A673 (cell line): ENCODE data around the gene PARD6G.

Experiments
- CTCF ChIP-seq: fragments of 300-800, 200-600 bp; sonication (generic); conservative IDR thresholded peaks from 2 replicates; pipeline ENCODE4 v1.5.1; 2017; ENCODE audit warnings: low read depth, mild to moderate bottlenecking, antibody characterized with exemption, low read length, moderate library complexity, mixed read lengths
- EZH2 ChIP-seq: fragments of 200-600 bp; sonication (generic); IDR thresholded peaks from 2 replicates; pipeline ENCODE4 v1.6.1; 2017; ENCODE audit warnings: borderline replicate concordance, low read depth, mild to moderate bottlenecking, mixed read lengths, antibody characterized with exemption, low read length; ENCODE audit not compliant: poor library complexity, severe bottlenecking

- TF ChIP-seq CTCF, result no peak
- no peak for TF ChIP-seq EZH2
Observed at GRCh38 chr18:80232030-80232429, 15.3 kb downstream of the PARD6G start.
